ENCODE data around the gene LRMDA.

LRMDA gene

DNA sequence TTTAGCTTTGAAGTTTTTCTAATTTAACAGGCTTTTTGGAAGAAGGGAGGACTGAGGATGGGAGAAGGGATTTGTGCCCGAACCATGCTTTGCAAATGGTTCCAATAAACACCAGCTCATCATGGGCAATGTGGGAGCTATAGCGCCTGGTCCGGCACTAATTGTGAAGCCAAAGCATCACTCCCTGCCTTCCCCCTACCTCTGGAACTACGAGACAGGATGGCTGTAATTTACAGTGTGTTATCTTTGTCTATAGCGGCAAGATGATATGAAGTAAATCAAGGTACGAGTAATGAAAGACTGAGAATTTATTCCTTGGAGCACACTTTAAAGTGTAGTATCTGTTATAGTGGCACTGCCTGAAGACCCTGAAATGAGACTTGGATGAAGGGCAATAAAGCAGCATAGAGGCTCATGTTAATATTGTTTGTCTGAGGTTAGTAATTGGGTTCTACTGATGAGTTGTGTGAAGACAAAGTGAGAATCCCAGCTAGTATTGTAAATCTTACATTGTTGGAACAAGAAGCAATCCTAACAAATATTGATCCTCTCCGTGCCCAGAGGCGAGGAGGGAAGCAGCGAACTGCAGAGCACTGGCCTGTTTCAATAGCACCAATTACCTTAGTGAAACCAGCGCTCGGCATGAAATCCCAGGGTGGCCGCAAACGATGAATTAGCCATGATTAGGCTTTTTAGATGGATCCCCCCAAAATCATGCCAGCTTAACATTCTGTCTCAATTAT is 507.1 kb downstream of the LRMDA start:
- no peak overlapping the region for H3K4me3 ChIP-seq (ENCODE audit: low read length)
- no peak for DNase-seq (ENCODE audit: low read depth)
- TF ChIP-seq CTCF (conservative IDR thresholded peaks at IDR 0.05; ENCODE audit: low read depth, low read length): no peak

GRCh38 chr10:75939541-75939940 is 508.1 kb downstream of the LRMDA start:
- DNase-seq (ENCODE audit: low read depth): no peak
- no peak for TF ChIP-seq CTCF (conservative IDR thresholded peaks at IDR 0.05; ENCODE audit: low read depth, low read length)
- no peak overlapping the region for H3K4me3 ChIP-seq (ENCODE audit: low read length)

- H3K4me3 ChIP-seq (ENCODE audit: low read length): no peak overlapping the region
- no peak for DNase-seq (ENCODE audit: low read depth)
- no peak for TF ChIP-seq CTCF (conservative IDR thresholded peaks at IDR 0.05; ENCODE audit: low read depth, low read length)
These were observed 509.3 kb downstream of the LRMDA start for GRCh38 chr10:75940742-75941141.

GRCh38 chr10:75941223-75941801 is 509.9 kb downstream of the LRMDA start:
- TF ChIP-seq CTCF (conservative IDR thresholded peaks at IDR 0.05; ENCODE audit: low read depth, low read length): no peak
- no peak for DNase-seq (ENCODE audit: low read depth)
- H3K4me3 ChIP-seq (ENCODE audit: low read length): no peak overlapping the region

GRCh38 chr10:75944061-75944460 is 512.6 kb downstream of the LRMDA start:
- no peak overlapping the region for H3K4me3 ChIP-seq (ENCODE audit: low read length)
- no peak for DNase-seq (ENCODE audit: low read depth)
- TF ChIP-seq CTCF (conservative IDR thresholded peaks at IDR 0.05; ENCODE audit: low read depth, low read length): no peak

GRCh38 chr10:75948583-75948982 is 517.2 kb downstream of the LRMDA start:
- H3K4me3 ChIP-seq (ENCODE audit: low read length): no peak overlapping the region
- DNase-seq (ENCODE audit: low read depth): no peak
- no peak for TF ChIP-seq CTCF (conservative IDR thresholded peaks at IDR 0.05; ENCODE audit: low read depth, low read length)

DNA sequence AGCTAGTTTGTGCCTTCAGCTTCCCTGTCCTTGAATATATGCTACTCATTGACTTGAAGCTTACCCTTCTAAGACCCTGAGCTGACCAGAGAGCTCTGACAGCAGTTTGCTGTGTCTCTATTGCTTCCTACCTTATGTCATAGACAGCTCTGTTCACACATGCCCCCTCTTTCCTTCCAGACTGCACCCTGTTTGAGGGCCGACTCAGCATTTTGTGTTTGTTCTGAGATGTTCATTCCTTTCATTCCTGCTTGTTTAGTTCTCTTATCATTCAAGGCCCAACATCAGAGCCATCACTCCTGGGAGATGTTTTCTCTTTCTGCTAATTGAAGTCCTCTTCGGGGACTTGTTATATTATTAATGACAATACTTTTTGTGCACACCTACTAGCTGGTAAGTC is 518.9 kb downstream of the LRMDA start:
- no peak for TF ChIP-seq CTCF (conservative IDR thresholded peaks at IDR 0.05; ENCODE audit: low read depth, low read length)
- H3K4me3 ChIP-seq (ENCODE audit: low read length): no peak overlapping the region
- no peak for DNase-seq (ENCODE audit: low read depth)
